Motor neuron (in vitro differentiated cells): ENCODE data around the gene PDXDC1. TPM values are rescaled to one million over a fixed set of nuclear protein-coding genes. Genes with fewer than 3 reads are reported as not detected.
"Not testable (repeated sequence)": the region's sequence is repeated elsewhere in the genome, so short reads cannot be mapped to it uniquely, and the experiment has no call there.

Source experiments
- ATAC-seq, 8 experiments: fragments of 200-7000 bp; cut with Tn5 transposase; replicated peaks in 6 of 8; 2 replicates each; pipeline ENCODE4 v1.8.0; 2021; ENCODE audit warnings: mild to moderate bottlenecking in 8 of 8, moderate library complexity in 8 of 8
- H3K27ac ChIP-seq, 2 donors: fragments of 250-450 bp; sonication (Bioruptor Pico); 2 replicates each; pipeline ENCODE4 v1.9.0; 2021; ENCODE audit warnings: antibody characterized with exemption in 2 of 2, mild to moderate bottlenecking in 2 of 2, moderate library complexity in 1 of 2
- H3K4me1 ChIP-seq, 2 donors: fragments of 250-450 bp; sonication (Bioruptor Pico); replicated peaks in 1 of 2; 2 replicates each; pipeline ENCODE4 v1.6.1; 2021; ENCODE audit warnings: antibody characterized with exemption in 2 of 2, mild to moderate bottlenecking in 2 of 2, moderate library complexity in 1 of 2
- H3K4me3 ChIP-seq, 5 donors: fragments of 250-450 bp; sonication (Bioruptor Pico); 2 replicates each; pipeline ENCODE4 v1.9.0; 2021; ENCODE audit warnings: antibody characterized with exemption in 5 of 5, mild to moderate bottlenecking in 5 of 5, moderate library complexity in 4 of 5
- WGBS, 10 experiments: fragments of 450-650 bp; shearing (Covaris generic); methylation state at CpG; one replicate each; pipeline ENCODE4 v1.0.0; 2022; 5-methylcytosine and 5-hydroxymethylcytosine counted together
- in situ Hi-C, 9 experiments: fragments of 400-800 bp; cut with MboI; loops; one replicate each; pipeline ENCODE4 v1.15.0; 2021; ENCODE audit warnings: low sequenced_read_pairs in 9 of 9, low pct_unique_long_range_greater_than_20kb in 2 of 9; ENCODE audit not compliant: unreplicated experiment in 9 of 9
- total RNA-seq, 8 experiments: library from RNA; unstranded; fragments of 300-600 nt; gene quantifications; 2 replicates each; pipeline versions ENCODE4 v1.2.3 to v1.2.4, GENCODE V29; 2022

PDXDC1 gene
- total RNA-seq, 8 experiments from 2014 or later, result 47.7 to 86.5 (median 64.9) TPM

GRCh38 chr16:15134752-15135482 is 160.1 kb downstream of the PDXDC1 start:
- H3K4me1 ChIP-seq, H3K4me3 ChIP-seq, ATAC-seq, in situ Hi-C loops, H3K27ac ChIP-seq: not testable (repeated sequence)
- no CpG with 5 or more reads among the region's 33 CpGs for WGBS, 10 experiments

- H3K4me3 ChIP-seq, in situ Hi-C loops, H3K4me1 ChIP-seq, H3K27ac ChIP-seq: not testable (repeated sequence)
- ATAC-seq, result peak in 4 of 8 experiments; percentile 16 to 26 (median 24)
- WGBS, 10 experiments, result no CpG with 5 or more reads among the region's 50 CpGs
Observed at GRCh38 chr16:15135483-15136360, 160.9 kb downstream of the PDXDC1 start.

- ATAC-seq, in situ Hi-C loops, H3K27ac ChIP-seq, H3K4me3 ChIP-seq, H3K4me1 ChIP-seq: not testable (repeated sequence)
- WGBS, 10 experiments, result no CpG with 5 or more reads among the region's 15 CpGs
Observed at GRCh38 chr16:15137514-15137913, 162.7 kb downstream of the PDXDC1 start.

- H3K27ac ChIP-seq, in situ Hi-C loops, H3K4me3 ChIP-seq: not testable (repeated sequence)
- WGBS, 10 experiments, result 46 to 96% (median 82%) methylated on average over 3 to 5 of the region's 30 CpGs; no CpG with 5 or more reads in 2 of the 10 experiments
- peaks cover 13 to 21% of the 10 kb centered on the region in 2 donors for H3K4me1 ChIP-seq
- ATAC-seq, result peak in 2 of 8 experiments; percentile 4 to 16
Observed at GRCh38 chr16:15140444-15141365, 165.9 kb downstream of the PDXDC1 start.

DNA sequence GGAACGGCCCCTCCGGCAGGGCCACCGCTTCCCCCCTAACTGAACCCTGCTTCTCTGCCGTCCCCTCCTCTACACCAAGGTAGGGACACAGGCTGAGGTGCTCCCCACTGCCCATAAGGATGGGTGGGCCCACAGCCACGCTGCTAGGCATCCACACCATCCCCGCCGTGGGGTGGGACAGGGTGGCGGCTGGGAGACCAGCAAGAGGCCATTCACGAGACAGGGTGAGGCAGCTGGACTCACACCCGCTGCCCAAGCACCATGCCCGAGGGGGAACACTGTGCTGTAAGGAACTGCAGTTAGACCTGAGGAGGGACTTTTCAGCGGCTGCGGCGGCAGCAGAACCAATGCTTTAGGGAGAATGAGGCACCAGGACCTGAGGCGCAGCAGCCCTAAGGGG is 166.8 kb downstream of the PDXDC1 start:
- Histone ChIP-seq H3K4me3 (no peak overlapping the region), H3K4me1 (peaks cover 13 to 21% of the 10 kb centered on the region in 2 donors), H3K27ac (no peak overlapping the region)
- in situ Hi-C loops, result no loop called here
- ATAC-seq, result peak in 2 of 8 experiments; percentile 4 to 11
- no CpG with 5 or more reads among the region's 15 CpGs for WGBS, 10 experiments

DNA sequence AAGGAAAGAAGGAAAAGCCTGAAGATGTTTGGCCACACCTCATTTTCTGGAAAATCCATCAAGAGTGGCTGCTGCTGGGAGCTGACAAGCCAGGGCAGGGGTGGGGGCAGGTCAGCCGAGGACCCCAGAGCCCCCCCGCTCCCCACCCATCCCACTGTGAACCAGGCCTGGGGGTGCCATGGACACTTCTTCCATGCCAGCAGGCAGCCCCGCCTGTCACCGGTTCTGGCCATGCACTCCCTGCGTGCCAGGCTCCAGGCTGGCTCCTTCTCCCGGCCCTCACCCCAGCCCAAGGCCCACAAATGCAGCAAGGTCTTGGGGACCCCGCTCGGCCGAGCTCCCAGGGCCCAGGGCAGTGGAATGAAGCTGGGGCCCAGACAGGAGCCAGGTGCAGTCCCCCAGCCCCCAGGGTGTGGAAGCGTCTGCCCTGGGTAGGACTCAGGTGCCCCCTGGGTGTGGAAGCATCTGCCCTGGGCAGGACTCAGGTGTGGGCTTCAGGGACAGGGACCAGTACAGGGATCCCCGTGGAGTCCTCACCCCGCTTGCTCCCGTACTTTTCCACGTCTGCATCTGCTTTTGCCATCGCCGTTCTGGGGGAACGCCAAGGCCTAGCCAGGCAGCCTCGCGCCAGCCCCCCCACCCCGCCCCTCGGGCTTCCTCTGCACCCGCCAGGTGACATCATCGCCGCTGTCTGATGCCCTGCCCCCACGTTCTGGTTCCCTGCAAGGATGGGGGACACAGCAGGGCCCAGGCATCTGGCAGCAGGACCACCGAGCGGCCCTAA is 167.5 kb downstream of the PDXDC1 start:
- in situ Hi-C loops, H3K4me3 ChIP-seq, H3K27ac ChIP-seq: not testable (repeated sequence)
- WGBS, 10 experiments, result no CpG with 5 or more reads among the region's 27 CpGs
- H3K4me1 ChIP-seq, result peaks cover 13 to 23% of the 10 kb centered on the region in 2 donors
- peak in 1 of 8 experiments; percentile 2 for ATAC-seq

GRCh38 chr16:15142891-15143600 is 168.2 kb downstream of the PDXDC1 start:
- peaks cover 13 to 27% of the 10 kb centered on the region in 2 donors for H3K4me1 ChIP-seq
- H3K27ac ChIP-seq, in situ Hi-C loops, H3K4me3 ChIP-seq: not testable (repeated sequence)
- WGBS, 10 experiments, result no CpG with 5 or more reads among the region's 26 CpGs
- peak in 1 of 8 experiments; percentile 2 for ATAC-seq

DNA sequence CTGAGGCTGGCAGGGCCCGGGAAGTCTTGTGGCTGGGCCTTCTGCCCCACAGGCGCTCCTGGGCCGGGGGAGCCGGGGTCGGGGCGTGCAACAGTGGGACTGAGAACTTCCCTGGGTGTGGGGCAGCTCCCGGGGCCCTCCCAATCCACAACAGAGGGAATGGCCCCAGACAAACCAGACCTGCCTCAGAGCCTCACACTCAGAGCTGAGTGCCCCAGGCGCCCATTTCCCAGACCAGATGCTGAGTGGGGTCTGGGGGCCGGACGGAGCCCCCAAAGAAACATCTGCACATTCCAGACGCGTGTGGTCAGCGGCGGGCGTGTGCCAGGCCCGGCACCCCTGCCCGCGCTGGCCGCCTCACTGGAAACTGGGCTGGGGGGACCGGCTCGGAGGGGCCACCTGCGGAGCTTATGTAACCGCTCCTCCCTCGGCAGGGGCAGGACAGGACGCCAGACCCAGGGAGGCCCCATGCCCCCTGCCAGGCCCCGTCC is 168.8 kb downstream of the PDXDC1 start:
- Histone ChIP-seq H3K27ac (peak overlapping the region in 1 of 2 donors; percentile 47), H3K4me1 (peaks cover 13 to 27% of the 10 kb centered on the region in 2 donors)
- H3K4me3 ChIP-seq, in situ Hi-C loops: not testable (repeated sequence)
- no CpG with 5 or more reads among the region's 26 CpGs for WGBS, 10 experiments
- peak; percentile 2 to 34 (median 14) for ATAC-seq

GRCh38 chr16:15144092-15144631 is 169.3 kb downstream of the PDXDC1 start:
- 0 to 2% methylated on average over 1 to 7 of the region's 22 CpGs; no CpG with 5 or more reads in 8 of the 10 experiments for WGBS, 10 experiments
- peak; percentile 41 to 79 (median 56) for ATAC-seq

DNA sequence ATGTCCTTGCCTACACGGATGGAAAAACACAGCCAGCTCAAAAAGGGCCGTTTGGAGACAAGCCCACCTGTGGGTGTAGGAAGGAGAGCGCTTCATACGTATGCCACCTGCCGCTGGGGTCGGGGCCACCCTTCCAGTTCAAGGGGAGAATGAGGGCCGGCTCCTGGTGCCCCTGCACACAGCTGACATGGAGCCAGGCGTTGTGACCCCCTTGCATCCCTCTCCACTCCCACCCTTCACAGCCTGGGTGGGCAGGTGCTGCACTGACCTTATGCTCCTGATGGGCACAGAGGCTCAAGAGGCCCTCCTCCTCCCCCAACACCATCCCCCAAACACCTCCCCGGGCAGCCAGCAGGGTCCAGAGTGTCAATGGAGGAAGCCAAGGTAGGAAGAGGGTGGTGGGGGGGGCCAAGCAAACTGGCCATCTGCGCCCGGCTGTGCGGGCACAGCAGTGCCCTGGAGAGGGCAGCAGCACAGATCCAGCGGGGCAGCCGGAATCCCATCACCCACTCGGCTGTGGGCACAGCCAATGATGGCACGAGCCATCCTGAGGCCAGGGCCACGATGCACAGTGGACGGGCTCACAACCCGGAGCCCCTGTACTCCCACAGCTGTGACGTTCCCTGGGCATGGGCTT is 170.1 kb downstream of the PDXDC1 start:
- in situ Hi-C loops, ATAC-seq, H3K4me3 ChIP-seq, H3K27ac ChIP-seq: not testable (repeated sequence)
- peaks cover 13 to 27% of the 10 kb centered on the region in 2 donors for H3K4me1 ChIP-seq
- 14 to 20% methylated on average over 1 to 2 of the region's 20 CpGs; no CpG with 5 or more reads in 8 of the 10 experiments for WGBS, 10 experiments

More at GRCh38 chr16:15144092-15144631, 169.3 kb downstream of the PDXDC1 start:
- Histone ChIP-seq H3K27ac (peak overlapping the region in 1 of 2 donors; percentile 47), H3K4me1 (peaks cover 13 to 27% of the 10 kb centered on the region in 2 donors)
- in situ Hi-C loops, H3K4me3 ChIP-seq: not testable (repeated sequence)
